Type B pancreatic cell (in vitro differentiated cells): ENCODE results near the gene ZNF516. TPM values are rescaled to one million over a fixed set of nuclear protein-coding genes. Genes with fewer than 3 reads are reported as not detected.

ENCODE experiments used
- DNase-seq: peaks from one replicate; pipeline ENCODE4 v3.0.0; 2021; ENCODE audit warnings: mixed read lengths; ENCODE audit not compliant: unreplicated experiment; ENCODE audit errors: extremely low spot score
- H3K27ac Mint-ChIP-seq: 2 replicates; pipeline ENCODE4 v1.8.0; 2021; ENCODE audit warnings: mild to moderate bottlenecking, mixed read lengths
- H3K27me3 Mint-ChIP-seq: 2 replicates; pipeline ENCODE4 v1.8.0; 2021; ENCODE audit warnings: mixed read lengths
- H3K36me3 Mint-ChIP-seq: 2 replicates; pipeline ENCODE4 v1.8.0; 2021; ENCODE audit warnings: mixed read lengths
- H3K4me1 Mint-ChIP-seq: one replicate; pipeline ENCODE4 v1.8.0; 2021; ENCODE audit warnings: mixed read lengths; ENCODE audit not compliant: unreplicated experiment
- H3K4me3 Mint-ChIP-seq: 2 replicates; pipeline ENCODE4 v1.8.0; 2021; ENCODE audit warnings: mild to moderate bottlenecking, mixed read lengths
- H3K9me3 Mint-ChIP-seq: 2 replicates; pipeline ENCODE4 v1.8.0; 2021; ENCODE audit warnings: mixed read lengths
- CTCF ChIP-seq: fragments of 200-600 bp; sonication (generic); conservative IDR thresholded peaks from 2 replicates; pipeline ENCODE4 v1.5.0; 2021; ENCODE audit warnings: antibody characterized with exemption, mild to moderate bottlenecking
- total RNA-seq: library from RNA; stranded (reverse); gene quantifications from 2 replicates; pipeline ENCODE4 v1.2.1, GENCODE V29; 2021; ENCODE audit warnings: low replicate concordance

Gene ZNF516
- total RNA-seq, 1 donor from 2014 or later = 71.2 TPM

GRCh38 chr18:76465630-76466409 is 29.2 kb downstream of the ZNF516 start:
- Mint-ChIP-seq H3K27ac (peak overlapping the region; percentile 12), H3K36me3 (peaks cover 33% of the 10 kb centered on the region), H3K9me3 (no peaks in the 10 kb centered on the region), H3K4me3 (no peak overlapping the region), H3K4me1 (peaks cover 23% of the 10 kb centered on the region), H3K27me3 (no peaks in the 10 kb centered on the region)
- no peak for TF ChIP-seq CTCF
- DNase-seq = peak; percentile 31

GRCh38 chr18:76464281-76465259 is 30.5 kb downstream of the ZNF516 start:
- Mint-ChIP-seq H3K4me3 (no peak overlapping the region), H3K4me1 (peaks cover 21% of the 10 kb centered on the region), H3K27ac (peak overlapping the region; percentile 12), H3K9me3 (no peaks in the 10 kb centered on the region), H3K27me3 (no peaks in the 10 kb centered on the region), H3K36me3 (peaks cover 37% of the 10 kb centered on the region)
- DNase-seq = peak; percentile 58
- no peak for TF ChIP-seq CTCF

- no peaks in the 10 kb centered on the region for H3K9me3 Mint-ChIP-seq
- TF ChIP-seq CTCF = no peak
- H3K27ac Mint-ChIP-seq = no peak overlapping the region
- H3K4me3 Mint-ChIP-seq = no peak overlapping the region
- H3K4me1 Mint-ChIP-seq = peaks cover 21% of the 10 kb centered on the region
- H3K27me3 Mint-ChIP-seq = no peaks in the 10 kb centered on the region
- DNase-seq = no peak
- H3K36me3 Mint-ChIP-seq = peaks cover 35% of the 10 kb centered on the region
Measured at GRCh38 chr18:76463872-76464271, 31.2 kb downstream of the ZNF516 start.

GRCh38 chr18:76463358-76463757 is 31.7 kb downstream of the ZNF516 start:
- TF ChIP-seq CTCF = no peak
- peak; percentile 45 for DNase-seq
- Mint-ChIP-seq H3K4me3 (no peak overlapping the region), H3K9me3 (no peaks in the 10 kb centered on the region), H3K36me3 (peaks cover 35% of the 10 kb centered on the region), H3K4me1 (peaks cover 21% of the 10 kb centered on the region), H3K27me3 (no peaks in the 10 kb centered on the region), H3K27ac (no peak overlapping the region)

GRCh38 chr18:76462326-76462694 is 32.7 kb downstream of the ZNF516 start:
- H3K9me3 Mint-ChIP-seq = no peaks in the 10 kb centered on the region
- peaks cover 20% of the 10 kb centered on the region for H3K4me1 Mint-ChIP-seq
- H3K4me3 Mint-ChIP-seq = no peak overlapping the region
- DNase-seq = peak; percentile 37
- TF ChIP-seq CTCF = no peak
- no peaks in the 10 kb centered on the region for H3K27me3 Mint-ChIP-seq
- no peak overlapping the region for H3K27ac Mint-ChIP-seq
- peaks cover 35% of the 10 kb centered on the region for H3K36me3 Mint-ChIP-seq
